ENCODE results near the gene DCUN1D3. TPM values are rescaled to one million over a fixed set of nuclear protein-coding genes. Genes with fewer than 3 reads are reported as not detected.
"Not testable (repeated sequence)": the region's sequence is repeated elsewhere in the genome, so short reads cannot be mapped to it uniquely, and the experiment has no call there.

The DCUN1D3 gene
- total and polyA plus RNA-seq, 2 experiments from 2014 or later, result 8.5 to 13.7 TPM

DNA sequence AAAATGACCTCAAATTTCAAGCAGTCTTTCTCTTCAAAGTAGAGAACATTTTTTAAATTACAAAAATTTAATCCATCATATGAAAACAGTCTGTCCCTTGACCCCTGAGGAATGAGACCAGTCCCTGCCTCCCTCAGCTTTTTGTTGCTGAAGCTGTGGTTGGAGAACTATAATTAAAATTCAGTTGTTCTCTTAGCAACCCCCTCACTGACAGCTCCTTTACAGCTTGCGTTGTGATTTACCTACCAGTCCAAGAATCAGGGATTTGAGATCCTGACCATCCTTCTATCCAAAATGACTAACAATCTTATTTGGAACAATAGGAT is 30.2 kb upstream of the DCUN1D3 start:
- Mint-ChIP-seq H3K4me3 (no peak overlapping the region), H3K27ac (no peak overlapping the region), H3K9me3 (no peaks in the 10 kb centered on the region), H3K27me3 (ENCODE audit: insufficient read depth, low read depth, poor library complexity) (peaks cover 2% of the 10 kb centered on the region), H3K36me3 (ENCODE audit: low read depth) (no peaks in the 10 kb centered on the region), H3K4me1 (no peaks in the 10 kb centered on the region)
- H3K9me2 ChIP-seq (ENCODE audit: insufficient read depth), result no peaks in the 10 kb centered on the region
- DNase-seq (ENCODE audit: low spot score), result no peak
- ATAC-seq, result no peak
- H3K4me1 ChIP-seq (ENCODE audit: insufficient read depth), result no peaks in the 10 kb centered on the region
- H3K4me2 ChIP-seq, result no peak overlapping the region
- no peaks in the 10 kb centered on the region for H3F3A ChIP-seq (replicated peaks; ENCODE audit: low read depth)
- no peak overlapping the region for H3K4me3 ChIP-seq
- no peaks in the 10 kb centered on the region for H3K79me2 ChIP-seq (replicated peaks; ENCODE audit: insufficient read depth)
- no peaks in the 10 kb centered on the region; the same call in 1 of the 2 replicates for H4K20me1 ChIP-seq (replicated peaks; ENCODE audit: insufficient read depth)
- H3K27me3 ChIP-seq (ENCODE audit: insufficient read depth), result no peaks in the 10 kb centered on the region
- TF ChIP-seq JUNB (IDR thresholded peaks at IDR 0.05; ENCODE audit: unreplicated experiment) (no peak), EZH2 (IDR thresholded peaks at IDR 0.05; ENCODE audit: low read depth, unreplicated experiment) (no peak), CREB1 (CRISPR knock-in tag; IDR thresholded peaks at IDR 0.05; ENCODE audit: low read depth) (no peak), POLR2AphosphoS5 (IDR thresholded peaks at IDR 0.05; ENCODE audit: low read depth) (no peak)
- TF ChIP-seq, protein P1, sequence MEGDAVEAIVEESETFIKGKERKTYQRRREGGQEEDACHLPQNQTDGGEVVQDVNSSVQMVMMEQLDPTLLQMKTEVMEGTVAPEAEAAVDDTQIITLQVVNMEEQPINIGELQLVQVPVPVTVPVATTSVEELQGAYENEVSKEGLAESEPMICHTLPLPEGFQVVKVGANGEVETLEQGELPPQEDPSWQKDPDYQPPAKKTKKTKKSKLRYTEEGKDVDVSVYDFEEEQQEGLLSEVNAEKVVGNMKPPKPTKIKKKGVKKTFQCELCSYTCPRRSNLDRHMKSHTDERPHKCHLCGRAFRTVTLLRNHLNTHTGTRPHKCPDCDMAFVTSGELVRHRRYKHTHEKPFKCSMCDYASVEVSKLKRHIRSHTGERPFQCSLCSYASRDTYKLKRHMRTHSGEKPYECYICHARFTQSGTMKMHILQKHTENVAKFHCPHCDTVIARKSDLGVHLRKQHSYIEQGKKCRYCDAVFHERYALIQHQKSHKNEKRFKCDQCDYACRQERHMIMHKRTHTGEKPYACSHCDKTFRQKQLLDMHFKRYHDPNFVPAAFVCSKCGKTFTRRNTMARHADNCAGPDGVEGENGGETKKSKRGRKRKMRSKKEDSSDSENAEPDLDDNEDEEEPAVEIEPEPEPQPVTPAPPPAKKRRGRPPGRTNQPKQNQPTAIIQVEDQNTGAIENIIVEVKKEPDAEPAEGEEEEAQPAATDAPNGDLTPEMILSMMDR (conservative IDR thresholded peaks at IDR 0.05; ENCODE audit: low read depth in 2 of 2), result no peak
- no peak overlapping the region for H3K27ac ChIP-seq (ENCODE audit: low read depth)
- H2AFZ ChIP-seq, result no peak overlapping the region
- no peaks in the 10 kb centered on the region for H3K36me3 ChIP-seq (ENCODE audit: insufficient read depth)

DNA sequence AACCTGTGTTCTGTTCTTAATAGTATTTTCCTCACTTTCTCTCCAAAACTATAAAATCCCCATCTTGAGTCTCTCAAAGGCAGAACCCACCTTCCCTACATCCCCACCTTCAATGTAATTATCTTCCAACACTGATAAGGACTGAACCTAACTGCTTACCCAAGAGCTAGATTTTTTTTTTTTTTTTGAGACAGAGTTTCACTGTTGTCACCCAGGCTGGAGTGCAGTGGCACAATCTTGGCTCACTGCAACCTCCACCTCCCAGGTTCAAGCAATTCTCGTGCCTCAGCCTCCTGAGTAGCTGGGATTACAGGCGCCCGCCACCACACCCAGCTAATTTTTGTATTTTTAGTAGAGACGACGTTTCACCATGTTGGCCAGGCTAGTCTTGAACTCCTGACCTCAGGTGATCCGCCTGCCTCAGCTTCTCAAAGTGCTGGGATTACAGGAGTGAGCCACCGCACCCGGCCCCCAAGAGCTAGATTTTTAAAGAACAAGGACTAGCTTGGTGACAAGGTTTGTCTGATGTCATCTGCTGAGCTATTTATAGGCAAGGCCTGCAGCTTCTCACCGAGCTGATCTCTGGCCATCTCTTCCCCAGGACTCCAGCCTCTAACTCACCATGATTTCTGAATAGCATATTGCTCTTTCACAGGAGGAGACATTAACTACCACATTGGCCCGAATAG is 29.7 kb upstream of the DCUN1D3 start:
- not testable (repeated sequence) for H3K36me3 ChIP-seq (ENCODE audit: insufficient read depth); H3K9me2 ChIP-seq (ENCODE audit: insufficient read depth); H3K4me1 Mint-ChIP-seq; ATAC-seq; H3K9me3 Mint-ChIP-seq; H3K27ac ChIP-seq (ENCODE audit: low read depth); H2AFZ ChIP-seq; H3K27ac Mint-ChIP-seq; H3K4me1 ChIP-seq (ENCODE audit: insufficient read depth); H3K4me3 ChIP-seq; H3F3A ChIP-seq (replicated peaks; ENCODE audit: low read depth); H3K4me2 ChIP-seq; H3K79me2 ChIP-seq (replicated peaks; ENCODE audit: insufficient read depth); DNase-seq (ENCODE audit: low spot score); H4K20me1 ChIP-seq (replicated peaks; ENCODE audit: insufficient read depth); H3K27me3 ChIP-seq (ENCODE audit: insufficient read depth); H3K36me3 Mint-ChIP-seq (ENCODE audit: low read depth); H3K4me3 Mint-ChIP-seq; H3K27me3 Mint-ChIP-seq (ENCODE audit: insufficient read depth, low read depth, poor library complexity)

DNA sequence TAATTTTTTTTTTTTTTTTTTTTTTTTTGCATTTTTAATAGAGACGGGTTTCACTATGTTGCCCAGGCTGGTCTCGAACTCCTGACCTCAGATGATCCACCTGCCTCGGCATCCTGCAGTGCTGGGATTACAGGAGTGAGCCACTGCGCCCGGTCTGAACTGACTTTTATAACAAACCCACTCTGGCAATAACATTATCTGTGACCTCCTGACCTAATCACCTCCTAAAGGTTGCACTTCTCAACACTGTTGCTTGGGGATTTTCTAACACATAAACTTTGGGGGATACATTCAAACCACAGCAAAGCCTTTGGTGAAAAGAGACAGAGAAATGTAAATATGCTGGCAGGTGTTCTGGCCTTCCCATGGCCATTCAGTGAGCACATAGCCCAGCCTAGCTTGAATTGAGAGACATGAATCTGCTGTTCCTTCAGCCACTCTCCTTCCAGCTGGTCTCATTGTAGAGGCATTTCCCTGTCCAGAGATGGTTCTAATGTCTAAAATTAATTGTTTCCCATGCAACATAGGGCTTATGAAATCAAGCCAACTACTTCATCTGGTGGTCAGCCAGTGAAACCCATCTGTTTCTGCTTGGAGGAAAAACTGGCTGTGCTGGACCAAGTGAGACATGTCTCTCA is 28.7 kb upstream of the DCUN1D3 start:
- no peaks in the 10 kb centered on the region for H3K36me3 Mint-ChIP-seq (ENCODE audit: low read depth)
- DNase-seq (ENCODE audit: low spot score) (no peak), ATAC-seq (no peak)
- H3K27ac Mint-ChIP-seq, result no peak overlapping the region
- Histone ChIP-seq H3K36me3 (ENCODE audit: insufficient read depth) (no peaks in the 10 kb centered on the region), H3K79me2 (replicated peaks; ENCODE audit: insufficient read depth) (no peaks in the 10 kb centered on the region), H3K9me2 (ENCODE audit: insufficient read depth) (no peaks in the 10 kb centered on the region), H3K4me1 (ENCODE audit: insufficient read depth) (no peaks in the 10 kb centered on the region), H3K27ac (ENCODE audit: low read depth) (no peak overlapping the region), H3K4me3 (no peak overlapping the region), H3K27me3 (ENCODE audit: insufficient read depth) (no peaks in the 10 kb centered on the region), H2AFZ (no peak overlapping the region), H4K20me1 (replicated peaks; ENCODE audit: insufficient read depth) (no peaks in the 10 kb centered on the region; the same call in 1 of the 2 replicates), H3F3A (replicated peaks; ENCODE audit: low read depth) (no peaks in the 10 kb centered on the region), H3K4me2 (no peak overlapping the region)
- H3K9me3 Mint-ChIP-seq, result no peaks in the 10 kb centered on the region
- TF ChIP-seq EZH2 (IDR thresholded peaks at IDR 0.05; ENCODE audit: low read depth, unreplicated experiment) (no peak), CREB1 (CRISPR knock-in tag; IDR thresholded peaks at IDR 0.05; ENCODE audit: low read depth) (no peak), ZNF114 (CRISPR knock-in tag; IDR thresholded peaks at IDR 0.05) (no peak), NANOG (IDR thresholded peaks at IDR 0.05; ENCODE audit: borderline replicate concordance) (no peak), JUNB (IDR thresholded peaks at IDR 0.05; ENCODE audit: unreplicated experiment) (no peak), STAT1 (IDR thresholded peaks at IDR 0.05; ENCODE audit: unreplicated experiment) (no peak)
- TF ChIP-seq, protein P2, sequence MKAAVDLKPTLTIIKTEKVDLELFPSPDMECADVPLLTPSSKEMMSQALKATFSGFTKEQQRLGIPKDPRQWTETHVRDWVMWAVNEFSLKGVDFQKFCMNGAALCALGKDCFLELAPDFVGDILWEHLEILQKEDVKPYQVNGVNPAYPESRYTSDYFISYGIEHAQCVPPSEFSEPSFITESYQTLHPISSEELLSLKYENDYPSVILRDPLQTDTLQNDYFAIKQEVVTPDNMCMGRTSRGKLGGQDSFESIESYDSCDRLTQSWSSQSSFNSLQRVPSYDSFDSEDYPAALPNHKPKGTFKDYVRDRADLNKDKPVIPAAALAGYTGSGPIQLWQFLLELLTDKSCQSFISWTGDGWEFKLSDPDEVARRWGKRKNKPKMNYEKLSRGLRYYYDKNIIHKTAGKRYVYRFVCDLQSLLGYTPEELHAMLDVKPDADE (IDR thresholded peaks at IDR 0.05), result no peak
- TF ChIP-seq, protein P1 (conservative IDR thresholded peaks at IDR 0.05; ENCODE audit: low read depth in 2 of 2), result no peak
- peaks cover 2% of the 10 kb centered on the region for H3K27me3 Mint-ChIP-seq (ENCODE audit: insufficient read depth, low read depth, poor library complexity)
- no peak overlapping the region for H3K4me3 Mint-ChIP-seq
- no peaks in the 10 kb centered on the region for H3K4me1 Mint-ChIP-seq
